Lower leg skin (tissue), 3 donors: ENCODE data around the gene TBX4.

Experiments
- POLR2A ChIP-seq, 2 donors: fragments of 450-650 bp; IDR thresholded peaks; one replicate each; pipeline ENCODE4 v1.6.1; 2016 to 2017; ENCODE audit warnings: antibody characterized with exemption in 2 of 2, mild to moderate bottlenecking in 1 of 2, moderate library complexity in 1 of 2
- TF ChIP-seq, protein P1 (sequence below), 3 donors: fragments of 450-650 bp; IDR thresholded peaks; one replicate each; pipeline ENCODE4 v1.5.1; 2016; ENCODE audit warnings: antibody characterized with exemption in 3 of 3, mild to moderate bottlenecking in 3 of 3, moderate library complexity in 2 of 3

DNA sequence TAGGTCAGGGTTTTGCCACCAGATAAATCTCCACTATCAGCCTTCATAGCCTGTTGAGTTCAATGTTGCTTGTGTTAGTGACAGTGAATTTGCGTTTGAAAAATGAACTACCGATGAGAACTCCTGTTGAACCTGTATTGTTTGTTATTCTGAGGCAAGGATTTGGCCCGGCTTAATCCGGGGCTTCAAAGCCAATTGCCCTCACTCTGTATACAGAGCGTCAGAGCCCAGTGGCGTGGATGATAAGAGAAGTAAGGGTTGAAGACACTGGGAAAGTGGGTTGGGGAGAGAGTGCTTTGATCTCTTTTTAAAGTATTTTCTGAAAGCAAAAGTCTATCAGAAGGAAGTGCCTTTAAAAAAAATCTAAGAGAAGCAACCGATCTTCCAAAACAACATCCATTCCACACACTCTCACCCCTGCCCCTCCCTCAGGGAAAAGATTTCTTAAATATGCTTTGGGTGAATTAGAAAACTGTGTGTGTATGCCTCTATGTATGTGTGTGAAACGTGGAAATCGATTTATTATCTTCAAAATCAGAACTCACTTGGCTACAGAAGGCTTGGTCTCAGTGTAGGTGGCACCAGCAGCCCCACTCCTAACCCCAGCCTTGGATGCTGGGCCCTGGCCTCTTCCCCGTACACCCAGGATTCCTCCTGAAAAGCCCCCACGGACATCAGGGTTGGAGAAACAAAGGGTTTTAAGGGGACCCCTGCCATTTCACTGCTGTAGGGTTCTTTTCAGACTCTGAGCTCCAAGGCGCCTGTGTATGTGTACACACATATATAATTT lies 8.8 kb downstream of the TBX4 start:
- TF ChIP-seq, protein P1, sequence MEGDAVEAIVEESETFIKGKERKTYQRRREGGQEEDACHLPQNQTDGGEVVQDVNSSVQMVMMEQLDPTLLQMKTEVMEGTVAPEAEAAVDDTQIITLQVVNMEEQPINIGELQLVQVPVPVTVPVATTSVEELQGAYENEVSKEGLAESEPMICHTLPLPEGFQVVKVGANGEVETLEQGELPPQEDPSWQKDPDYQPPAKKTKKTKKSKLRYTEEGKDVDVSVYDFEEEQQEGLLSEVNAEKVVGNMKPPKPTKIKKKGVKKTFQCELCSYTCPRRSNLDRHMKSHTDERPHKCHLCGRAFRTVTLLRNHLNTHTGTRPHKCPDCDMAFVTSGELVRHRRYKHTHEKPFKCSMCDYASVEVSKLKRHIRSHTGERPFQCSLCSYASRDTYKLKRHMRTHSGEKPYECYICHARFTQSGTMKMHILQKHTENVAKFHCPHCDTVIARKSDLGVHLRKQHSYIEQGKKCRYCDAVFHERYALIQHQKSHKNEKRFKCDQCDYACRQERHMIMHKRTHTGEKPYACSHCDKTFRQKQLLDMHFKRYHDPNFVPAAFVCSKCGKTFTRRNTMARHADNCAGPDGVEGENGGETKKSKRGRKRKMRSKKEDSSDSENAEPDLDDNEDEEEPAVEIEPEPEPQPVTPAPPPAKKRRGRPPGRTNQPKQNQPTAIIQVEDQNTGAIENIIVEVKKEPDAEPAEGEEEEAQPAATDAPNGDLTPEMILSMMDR (IDR thresholded peaks at IDR 0.05), result no peak
- TF ChIP-seq POLR2A (IDR thresholded peaks at IDR 0.05), result no peak
